CD4-positive, alpha-beta T cell treated with Interleukin-10 for 1 hour (primary cell): ENCODE data around the gene STUB1.

Experiments used
- DNase-seq: peaks from one replicate; pipeline ENCODE4 v3.0.0-alpha.2; 2020

Gene STUB1

GRCh38 chr16:698911-699671 lies 18.9 kb downstream of the STUB1 start:
- DNase-seq, result peak; percentile 31

GRCh38 chr16:700684-701584 lies 20.7 kb downstream of the STUB1 start:
- DNase-seq, result peak; percentile 57

- no peak for DNase-seq
Measured at GRCh38 chr16:702341-702740, 22.1 kb downstream of the STUB1 start.

GRCh38 chr16:703406-703805 lies 23.2 kb downstream of the STUB1 start:
- no peak for DNase-seq

GRCh38 chr16:704047-704446 lies 23.8 kb downstream of the STUB1 start:
- no peak for DNase-seq

GRCh38 chr16:704552-705380 lies 24.6 kb downstream of the STUB1 start:
- no peak for DNase-seq

GRCh38 chr16:705431-706188 lies 25.4 kb downstream of the STUB1 start, which contains the start of gene FBXL16:
FBXL16 (minus strand) TSS chr16:705801; CDS start chr16:697405, 8,396 bp downstream.
- DNase-seq, result no peak

- no peak for DNase-seq
Measured at GRCh38 chr16:706189-707061, 26.2 kb downstream of the STUB1 start.

- no peak for DNase-seq
Measured at GRCh38 chr16:707062-707538, 26.9 kb downstream of the STUB1 start.

GRCh38 chr16:708019-708418 lies 27.8 kb downstream of the STUB1 start:
- DNase-seq, result no peak

- DNase-seq, result no peak
Measured at GRCh38 chr16:708959-709358, 28.7 kb downstream of the STUB1 start.

GRCh38 chr16:709566-710499 lies 29.6 kb downstream of the STUB1 start:
- no peak for DNase-seq

- DNase-seq, result no peak
Measured at GRCh38 chr16:710500-711075, 30.4 kb downstream of the STUB1 start.

- DNase-seq, result no peak
Measured at GRCh38 chr16:711084-711483, 30.9 kb downstream of the STUB1 start.

- peak; percentile 81 for DNase-seq
Measured at GRCh38 chr16:711548-712320, 31.5 kb downstream of the STUB1 start.

GRCh38 chr16:712740-713250 lies 32.6 kb downstream of the STUB1 start:
- peak; percentile 60 for DNase-seq

- no peak for DNase-seq
Measured at GRCh38 chr16:714079-714478, 33.9 kb downstream of the STUB1 start.
